GM21825 (cell line): ENCODE measurements around the gene RPL32.
"Not testable (repeated sequence)": the region's sequence is repeated elsewhere in the genome, so short reads cannot be mapped to it uniquely, and the experiment has no call there.

ENCODE experiments used
- ATAC-seq: cut with Tn5 transposase; IDR thresholded peaks from one replicate; pipeline ENCODE4 v1.9.1; 2021; ENCODE audit warnings: mild to moderate bottlenecking, moderate library complexity; ENCODE audit not compliant: unreplicated experiment

RPL32 gene

DNA sequence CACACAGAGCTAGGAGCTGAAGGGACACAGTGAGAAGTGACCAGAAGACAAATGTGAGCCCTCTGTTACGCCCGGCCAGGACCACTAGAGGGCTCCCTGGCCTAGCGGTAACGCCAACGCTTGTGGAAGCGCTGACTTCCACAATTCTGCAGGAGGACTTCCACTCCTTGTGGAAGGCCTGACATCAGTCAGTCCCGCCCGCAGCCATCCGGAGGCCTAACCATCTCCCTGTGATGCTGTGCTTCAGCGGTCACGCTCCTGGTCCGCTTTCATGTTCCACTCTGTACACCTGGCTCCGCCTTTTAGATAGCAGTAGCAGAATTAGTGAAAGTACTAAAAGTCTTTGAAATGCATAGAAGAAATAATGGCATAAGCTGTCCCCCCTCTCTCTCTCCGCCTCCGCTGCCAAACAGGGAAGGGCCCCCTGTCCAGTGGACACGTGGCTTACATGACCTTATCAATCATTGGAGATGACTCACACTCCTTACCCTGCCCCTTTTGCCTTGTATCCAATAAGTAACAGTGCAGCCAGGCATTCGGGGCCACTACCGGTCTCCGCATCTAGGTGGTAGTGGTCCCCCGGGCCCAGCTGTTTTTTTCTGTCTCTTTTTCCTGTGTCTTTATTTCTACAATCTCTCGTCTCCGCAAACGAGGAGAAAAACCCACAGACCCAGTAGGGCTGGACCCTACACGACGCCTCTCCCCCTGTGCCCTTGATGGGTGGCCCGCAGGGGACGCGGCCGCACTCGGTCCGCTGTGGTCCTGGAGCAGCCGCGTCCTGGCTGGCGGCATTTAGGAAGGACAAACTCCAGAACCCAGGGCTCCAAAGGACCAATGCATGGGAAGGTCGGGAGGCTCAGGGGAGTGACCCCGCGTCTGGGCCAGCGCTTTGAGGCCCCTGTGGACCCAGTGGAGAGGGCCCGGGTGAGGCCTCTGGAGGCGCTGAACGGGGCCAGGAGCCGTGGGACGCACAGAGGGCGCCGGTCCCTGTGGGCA lies 27.0 kb upstream of the RPL32 start:
- peak; percentile 10 for ATAC-seq

GRCh38 chr3:12866836-12867235 lies 25.5 kb upstream of the RPL32 start:
- no peak for ATAC-seq

DNA sequence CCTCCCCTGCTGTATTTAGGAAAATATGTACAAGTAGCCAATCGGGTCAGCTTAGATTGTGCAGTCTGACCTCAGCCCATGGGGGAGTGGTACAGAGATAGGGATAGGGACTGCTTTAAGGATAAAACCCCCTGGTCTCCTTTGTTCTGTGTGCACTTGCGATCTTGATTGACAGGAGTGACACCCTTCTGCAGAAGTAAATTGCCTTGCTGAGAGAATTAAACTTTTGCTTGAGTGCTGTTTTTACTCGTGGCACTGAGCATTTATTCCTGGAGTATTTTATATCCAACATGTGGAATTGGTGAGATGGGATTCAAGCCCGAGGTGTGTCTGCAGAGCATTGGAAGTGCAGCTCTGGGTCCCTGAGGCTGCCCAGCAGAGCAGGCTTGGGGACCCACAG lies 23.9 kb upstream of the RPL32 start:
- ATAC-seq, result no peak

GRCh38 chr3:12862387-12862786 lies 21.0 kb upstream of the RPL32 start:
- ATAC-seq, result no peak

GRCh38 chr3:12861611-12862010 lies 20.2 kb upstream of the RPL32 start:
- ATAC-seq, result no peak

GRCh38 chr3:12859840-12860239 lies 18.5 kb upstream of the RPL32 start:
- ATAC-seq, result no peak

- ATAC-seq, result no peak
Observed at GRCh38 chr3:12856626-12857025, 15.3 kb upstream of the RPL32 start.

DNA sequence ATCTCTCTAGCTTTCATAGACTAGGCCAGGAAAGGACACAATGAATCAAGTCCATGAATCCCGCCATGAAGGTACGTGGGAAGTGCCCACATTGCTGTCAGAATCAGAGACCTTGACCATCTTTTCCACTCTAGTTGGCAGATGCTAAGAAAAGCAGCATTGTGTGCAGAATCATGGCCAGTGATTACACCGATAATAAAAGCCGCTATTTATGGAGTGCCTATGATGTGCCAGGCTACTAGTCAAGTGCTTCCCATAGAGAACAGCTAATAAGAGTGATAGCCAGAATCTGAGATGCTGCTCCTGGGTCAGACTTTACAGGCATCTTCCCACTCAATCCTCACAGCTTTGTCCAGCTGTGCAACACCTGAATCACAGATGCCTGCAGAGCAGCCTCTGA lies 13.2 kb upstream of the RPL32 start:
- no peak for ATAC-seq

- not testable (repeated sequence) for ATAC-seq
Observed at GRCh38 chr3:12853847-12854246, 12.5 kb upstream of the RPL32 start.

DNA sequence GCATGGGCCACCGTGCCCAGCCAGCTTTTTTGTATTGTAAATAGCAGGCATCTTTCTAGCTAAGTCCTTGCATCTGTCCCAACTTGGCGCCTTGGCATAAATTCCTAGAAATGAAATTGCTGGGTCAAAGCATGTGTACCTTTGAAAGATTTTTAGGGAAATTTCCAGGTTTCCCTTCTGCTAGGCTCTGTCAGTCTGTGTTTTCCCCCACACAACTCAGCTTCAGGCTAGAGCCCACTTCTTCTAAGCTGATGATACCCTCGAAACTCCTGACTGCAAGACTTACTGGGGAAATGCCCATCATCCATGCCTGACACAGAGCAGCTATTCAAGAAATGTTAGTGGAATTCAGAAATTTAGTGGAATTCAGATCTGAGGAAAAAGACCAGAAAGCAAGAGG lies 10.8 kb upstream of the RPL32 start:
- ATAC-seq, result no peak

- ATAC-seq, result no peak
Observed at GRCh38 chr3:12845811-12846210, 4.4 kb upstream of the RPL32 start.

DNA sequence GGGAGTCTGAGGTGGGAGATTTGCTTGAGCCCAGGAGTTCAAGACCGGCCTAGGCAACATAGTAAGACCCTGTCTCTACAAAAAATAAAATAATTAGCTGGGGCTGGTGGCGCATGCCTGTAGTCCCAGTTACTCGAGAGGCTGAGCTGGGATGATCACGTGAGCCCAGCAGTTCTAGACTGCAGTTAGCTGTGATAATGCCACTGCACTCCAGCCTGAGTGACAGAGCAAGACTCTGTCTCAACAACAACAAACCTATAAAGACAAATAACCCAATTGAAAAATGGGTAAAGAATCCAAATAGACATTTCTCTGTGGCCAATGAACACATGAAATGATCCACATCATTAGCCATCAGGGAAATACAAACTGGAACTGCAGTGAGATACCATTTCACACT lies 1.1 kb upstream of the RPL32 start:
- ATAC-seq, result no peak

DNA sequence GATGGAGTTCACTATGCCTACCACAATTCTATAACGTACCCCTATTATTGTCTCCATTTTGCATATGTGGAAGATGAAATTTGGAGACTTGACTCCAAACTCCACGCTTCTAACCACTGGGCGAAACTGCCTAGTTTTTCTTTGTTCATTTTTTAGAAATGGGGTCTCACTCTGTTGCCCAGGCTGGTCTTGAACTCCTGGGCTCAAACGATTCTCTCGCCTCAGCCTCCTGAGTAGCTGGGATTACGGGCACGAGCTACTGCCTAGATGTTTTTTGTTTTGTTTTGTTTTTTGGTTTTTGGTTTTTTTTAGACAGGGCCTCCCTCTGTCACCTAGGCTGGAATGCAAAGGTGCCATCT lies 584 bp upstream of the RPL32 start:
- no peak for ATAC-seq

GRCh38 chr3:12840591-12841148 lies 695 bp downstream of the RPL32 start:
- peak; percentile 29 for ATAC-seq

DNA sequence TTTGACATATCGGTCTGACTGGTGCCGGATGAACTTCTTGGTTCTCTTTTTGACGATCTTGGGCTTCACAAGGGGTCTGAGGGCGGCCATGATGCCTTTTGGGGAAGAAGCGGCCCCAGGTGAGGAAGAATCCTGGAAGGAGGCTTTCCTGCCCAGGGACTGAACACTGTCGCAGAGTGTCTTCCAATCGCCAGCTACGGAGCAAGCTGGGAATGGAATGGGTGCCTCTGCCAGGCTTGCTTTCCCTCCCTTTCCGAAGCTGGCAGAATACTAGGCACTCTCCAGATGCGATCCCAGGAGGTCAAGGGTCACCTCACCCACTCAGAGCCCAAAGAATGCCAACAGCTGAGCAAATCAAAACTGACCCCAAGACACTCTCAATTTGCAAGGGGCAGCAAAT lies 1.2 kb downstream of the RPL32 start:
- ATAC-seq, result not testable (repeated sequence)

GRCh38 chr3:12839156-12839946 lies 2.0 kb downstream of the RPL32 start:
- no peak for ATAC-seq

GRCh38 chr3:12838179-12838965 lies 3.0 kb downstream of the RPL32 start:
- ATAC-seq, result no peak

- ATAC-seq, result no peak
Observed at GRCh38 chr3:12837295-12837986, 3.9 kb downstream of the RPL32 start.

- no peak for ATAC-seq
Observed at GRCh38 chr3:12835052-12835665, 6.2 kb downstream of the RPL32 start.
